T-helper 2 cell (primary cell): ENCODE measurements around the gene JAK1.
"Not testable (repeated sequence)": the region's sequence is repeated elsewhere in the genome, so short reads cannot be mapped to it uniquely, and the experiment has no call there.

Experiments used
- DNase-seq, 5 experiments: peaks; one replicate each; pipeline versions ENCODE4 v3.0.0 to v3.0.0-alpha.2; 2012 to 2022
- total RNA-seq, 2 donors: gene quantifications; one replicate each; lab custom pipeline; 2026; lab: John Stamatoyannopoulos, UW

The JAK1 gene
- total RNA-seq: 620 to 649 reads per million in 2 donors

GRCh38 chr1:64966158-64966971 lies at the start of gene JAK1:
JAK1 (minus strand) TSS chr1:64966549; CDS start chr1:64886264, 80,285 bp downstream.
- peak; percentile 76 to 93 (median 88) for DNase-seq

DNA sequence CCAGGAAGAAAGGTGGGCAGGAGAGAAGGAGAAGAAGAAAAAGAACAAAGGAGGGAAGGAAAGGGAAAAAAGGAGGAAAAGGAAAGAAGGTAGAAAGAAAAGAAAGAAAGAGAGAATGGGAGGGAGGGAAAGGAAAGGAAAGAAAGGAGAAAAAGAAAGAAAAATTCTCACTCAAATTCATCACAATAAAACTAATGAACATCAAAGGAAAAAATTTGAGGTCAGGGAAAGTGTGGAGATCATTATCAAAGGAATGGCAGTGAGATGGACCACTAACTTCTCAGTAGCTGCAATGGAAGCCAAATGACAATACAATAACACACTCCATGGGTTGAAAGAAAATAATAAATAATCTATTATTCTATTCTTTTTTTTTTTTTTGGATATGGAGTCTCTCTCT lies 48.0 kb upstream of the JAK1 start:
- DNase-seq: no peak

- DNase-seq: no peak
These were observed 45.6 kb upstream of the JAK1 start for GRCh38 chr1:65011983-65012382.

GRCh38 chr1:65009724-65010420 lies 43.5 kb upstream of the JAK1 start:
- DNase-seq: peak in 1 of 5 experiments; percentile 53

DNA sequence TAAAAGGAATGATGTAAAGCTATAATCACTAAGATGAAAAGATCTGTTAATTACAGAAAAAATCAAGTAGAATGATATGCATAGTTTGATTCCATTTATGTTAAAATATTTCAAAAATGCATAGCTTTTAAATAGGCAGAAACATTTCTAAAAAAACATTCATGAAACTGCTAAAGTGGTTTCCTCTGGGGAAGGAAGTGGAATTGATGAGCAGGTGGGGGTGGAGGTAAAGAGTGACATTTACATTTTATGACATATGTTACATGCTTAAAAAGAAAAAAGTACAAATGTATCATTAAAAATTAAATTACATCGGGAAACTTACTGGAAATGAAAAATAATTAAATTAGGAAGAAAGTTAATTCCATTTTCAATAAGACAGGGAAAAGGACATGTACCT lies 42.8 kb upstream of the JAK1 start:
- peak in 1 of 5 experiments; percentile 60 for DNase-seq

DNA sequence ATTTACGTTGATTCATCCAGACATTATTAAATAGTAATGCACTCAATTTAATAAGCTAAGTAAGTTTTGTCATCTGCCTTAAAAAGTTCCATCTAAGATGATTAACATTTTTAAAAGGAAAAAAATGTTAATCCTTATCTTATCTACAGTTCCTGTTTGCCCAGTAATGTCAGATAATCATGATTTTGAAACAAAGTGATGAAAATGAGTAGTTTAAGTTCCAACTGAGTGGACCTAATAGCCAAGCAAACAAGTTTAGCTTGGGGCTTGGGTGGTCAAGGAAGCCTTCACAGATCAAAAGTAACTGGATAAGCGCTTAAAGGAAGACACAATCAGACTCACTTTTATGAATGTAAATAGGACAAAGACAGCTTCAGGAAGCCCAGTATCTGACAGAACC lies 40.5 kb upstream of the JAK1 start:
- no peak for DNase-seq

DNA sequence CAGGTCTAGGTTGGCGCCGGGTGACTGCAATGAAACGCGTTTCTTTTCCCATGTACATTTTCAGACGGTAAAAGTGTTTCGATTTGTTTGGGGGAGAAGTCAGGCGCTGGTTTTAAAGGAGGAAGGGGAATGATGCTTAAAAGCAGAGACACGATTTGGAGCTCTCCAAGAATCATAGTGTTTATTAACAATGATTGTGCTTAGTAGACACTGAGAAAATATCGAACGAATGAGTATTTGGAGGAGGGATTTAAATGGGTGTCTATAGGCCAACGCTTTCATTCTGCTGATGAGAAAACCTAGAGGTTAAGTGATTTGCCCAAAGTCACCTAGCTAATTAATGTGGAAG lies 36.9 kb upstream of the JAK1 start:
- no peak for DNase-seq

- peak; percentile 32 to 89 (median 54) for DNase-seq
These were observed 36.4 kb upstream of the JAK1 start for GRCh38 chr1:65002508-65003315.

DNA sequence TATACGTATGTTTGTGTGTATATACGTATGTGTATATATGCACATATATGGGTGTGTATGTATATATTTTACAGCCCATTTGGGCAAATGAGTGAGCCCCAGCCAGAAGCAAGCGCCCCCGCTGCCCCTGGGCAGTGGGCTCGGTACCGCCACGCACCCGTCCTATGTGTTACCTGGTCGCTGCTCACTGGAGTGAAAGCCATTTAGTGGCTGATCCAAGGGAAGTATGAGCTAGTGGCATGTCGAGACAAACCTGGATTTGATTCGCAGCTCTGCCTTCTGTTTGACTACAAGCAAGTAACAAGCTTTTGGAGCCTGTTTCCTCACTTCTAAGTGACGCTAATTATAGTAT lies 35.8 kb upstream of the JAK1 start:
- DNase-seq: no peak

DNA sequence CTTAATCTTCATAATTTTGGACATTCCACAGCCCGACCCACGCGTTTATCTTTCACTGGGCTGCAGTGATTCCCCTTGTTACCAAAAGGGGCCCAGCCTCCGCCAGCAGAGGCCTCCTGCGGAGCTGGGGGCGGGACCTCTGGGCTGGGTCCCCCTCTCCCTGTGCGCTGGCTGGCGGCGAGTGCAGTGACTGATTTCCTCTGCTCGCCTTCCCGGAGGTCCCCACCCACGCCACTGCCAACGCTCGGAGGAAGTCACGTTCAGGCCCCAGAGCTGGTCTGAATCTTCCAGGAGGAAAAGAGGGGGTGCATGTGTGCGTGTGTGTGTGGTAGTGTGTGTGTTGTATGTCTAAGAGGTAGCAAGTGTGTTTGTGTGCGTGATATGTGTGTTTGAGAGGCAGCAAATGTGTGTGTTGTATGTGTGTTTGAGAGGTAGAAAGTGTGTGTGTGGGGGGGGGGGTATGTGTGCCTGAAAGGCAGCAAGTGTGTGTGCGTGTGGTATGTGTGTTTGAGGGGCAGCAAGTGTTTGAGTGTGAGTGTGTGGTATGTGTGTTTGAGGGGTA lies 35.0 kb upstream of the JAK1 start:
- DNase-seq: peak; percentile 53 to 75 (median 66)

DNA sequence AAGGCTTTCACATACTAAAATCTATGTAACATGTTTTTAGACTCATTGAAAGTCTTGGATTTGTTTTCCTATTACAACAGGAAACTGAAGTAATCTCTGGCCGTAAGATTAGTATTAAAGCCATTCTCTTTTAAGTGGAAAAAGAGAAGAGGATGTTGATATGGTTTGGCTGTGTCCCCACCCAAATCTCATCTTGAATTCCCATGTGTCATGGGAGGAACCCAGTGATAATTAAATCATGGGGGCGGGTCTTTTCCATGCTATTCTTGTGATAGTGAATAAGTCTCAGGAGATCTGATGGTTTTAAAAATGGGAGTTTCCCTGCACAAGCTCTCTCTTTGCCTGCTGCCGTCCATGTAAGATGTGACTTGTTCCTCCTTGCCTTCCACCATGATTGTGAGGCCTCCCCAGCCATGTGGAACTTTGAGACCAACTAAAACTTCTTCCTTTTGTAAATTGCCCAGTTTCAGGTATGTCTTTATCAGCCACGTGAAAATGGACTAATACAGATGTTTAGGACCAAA lies 32.1 kb upstream of the JAK1 start:
- not testable (repeated sequence) for DNase-seq

DNA sequence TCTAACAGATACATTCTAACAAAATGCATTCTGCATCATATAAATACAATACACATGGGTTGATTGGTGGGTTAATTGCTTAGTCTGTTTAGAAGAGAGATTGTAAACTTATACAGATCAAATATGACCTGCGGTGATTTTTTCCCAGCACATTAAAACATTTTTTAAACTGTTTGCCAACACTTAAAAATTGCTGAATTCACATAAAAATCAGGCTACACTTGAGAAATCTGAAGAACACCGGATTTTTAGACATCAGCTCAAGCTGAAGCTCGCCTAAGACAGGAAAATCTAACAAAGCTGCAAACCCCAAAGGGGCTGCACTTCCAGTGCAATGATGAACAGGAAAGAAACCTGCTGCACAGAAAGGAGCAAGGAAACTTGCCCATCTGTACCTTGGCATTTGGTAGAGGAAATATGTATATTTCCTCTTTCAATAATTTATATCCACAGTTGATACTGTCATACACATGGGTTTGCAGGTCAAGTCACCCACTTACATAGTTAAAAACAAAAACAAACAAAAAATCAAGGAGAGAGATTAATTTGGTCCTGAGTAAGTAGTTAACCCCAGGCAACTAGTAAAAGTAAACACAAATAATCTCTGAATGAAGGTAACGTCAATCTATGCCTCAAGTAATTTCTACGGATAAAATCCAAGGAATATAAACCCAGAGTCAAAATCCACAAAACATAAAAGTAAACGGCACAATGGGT lies 30.4 kb upstream of the JAK1 start:
- no peak for DNase-seq

GRCh38 chr1:64995316-64995715 lies 29.0 kb upstream of the JAK1 start:
- DNase-seq: no peak

GRCh38 chr1:64986903-64987871 lies 20.8 kb upstream of the JAK1 start:
- no peak for DNase-seq

- DNase-seq: no peak
These were observed 18.4 kb upstream of the JAK1 start for GRCh38 chr1:64984737-64985136.

DNA sequence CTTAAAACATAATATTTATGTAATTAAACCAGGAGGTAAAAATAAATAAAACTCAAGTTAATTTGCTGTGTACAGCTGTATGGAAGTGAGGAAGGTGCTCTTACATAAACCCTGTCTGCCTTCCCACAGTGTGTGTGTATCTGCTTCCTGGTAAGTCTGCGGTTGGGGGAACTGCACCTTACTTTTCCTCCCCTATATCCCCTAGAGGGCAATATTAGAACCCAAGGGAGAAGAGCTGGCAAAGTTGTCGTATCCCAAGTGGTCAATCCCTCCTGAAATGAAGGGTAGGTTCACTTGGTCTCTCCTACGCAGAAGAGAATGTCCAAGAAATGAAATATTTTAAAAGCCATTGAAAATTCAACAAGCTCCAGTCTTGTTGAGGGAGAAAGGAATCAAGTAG lies 17.8 kb upstream of the JAK1 start:
- DNase-seq: no peak

DNA sequence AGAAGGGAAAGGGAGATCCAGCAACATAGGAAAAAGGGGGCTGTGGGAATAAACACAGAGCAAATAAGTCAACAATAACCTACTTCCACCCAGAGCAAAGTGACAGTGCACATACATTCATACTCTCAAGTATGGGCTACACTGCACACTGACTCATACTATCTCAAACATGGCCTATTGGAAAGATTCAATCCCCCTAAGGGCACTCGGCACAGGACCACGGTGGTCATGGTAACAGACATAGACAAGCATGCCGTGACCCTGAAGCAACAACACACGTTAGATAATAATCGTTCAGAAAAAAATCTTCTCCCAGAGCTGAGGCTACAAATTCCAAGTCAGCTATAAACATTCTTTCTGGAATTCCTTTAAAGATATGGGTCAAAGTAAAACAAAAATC lies 16.8 kb upstream of the JAK1 start:
- DNase-seq: no peak

DNA sequence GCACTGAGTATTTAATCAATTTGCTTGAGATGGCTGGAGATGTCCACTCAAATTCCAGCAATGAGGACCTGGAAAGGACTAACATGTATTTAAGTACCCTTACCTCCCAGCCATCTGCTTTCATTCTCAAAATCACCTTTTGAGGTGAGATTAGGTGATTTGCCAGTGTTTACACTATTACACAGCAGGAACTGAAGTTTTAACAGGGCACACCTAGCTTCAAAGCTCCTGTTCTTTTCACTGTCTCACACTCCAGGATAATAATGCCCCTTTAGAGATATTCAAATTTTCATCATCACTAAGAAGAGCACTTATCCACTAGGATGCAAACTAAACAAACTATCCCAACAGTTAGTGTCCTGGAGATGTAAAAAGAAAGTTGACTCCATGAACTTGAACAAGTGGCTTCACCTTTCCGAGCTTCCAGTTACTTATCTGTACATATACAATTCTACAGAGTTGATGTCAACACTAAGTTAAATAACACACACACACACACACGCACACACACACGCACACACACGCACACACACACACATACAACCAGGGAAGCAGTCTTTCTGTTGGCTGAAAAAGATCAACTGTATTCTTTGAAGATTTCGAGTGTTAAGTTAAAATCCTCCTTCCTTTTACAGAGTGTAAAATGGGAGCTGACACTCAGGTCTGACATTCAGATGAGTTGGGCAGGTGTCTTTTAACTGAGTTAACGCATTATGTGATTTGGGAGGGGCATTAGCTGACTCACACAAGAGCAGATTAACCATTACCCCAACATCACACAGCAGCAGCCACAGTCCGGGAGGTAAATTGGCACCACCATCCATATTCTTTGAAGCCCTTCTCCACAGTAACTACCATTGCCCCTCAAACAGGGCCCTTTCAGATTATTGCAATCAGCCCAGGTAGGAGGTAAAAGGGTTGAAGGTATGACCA lies 15.5 kb upstream of the JAK1 start:
- DNase-seq: no peak

- no peak for DNase-seq
These were observed 14.6 kb upstream of the JAK1 start for GRCh38 chr1:64980745-64981600.
